GM19193 (cell line): Measurements from ENCODE around the gene CCDC122.

Experiments used
- POLR2A ChIP-seq: IDR thresholded peaks from 4 replicates; pipeline ENCODE4 v1.6.1; 2011; ENCODE audit not compliant: insufficient read depth, insufficient read length; ENCODE audit errors: extremely low read depth

The CCDC122 gene

GRCh38 chr13:43787518-43787891, 92.0 kb downstream of the CCDC122 start:
- TF ChIP-seq POLR2A, result no peak

GRCh38 chr13:43786766-43787517, 92.6 kb downstream of the CCDC122 start, which contains the start of gene ENOX1:
Gene ENOX1 (minus strand): TSS chr13:43786972.
- TF ChIP-seq POLR2A, result no peak

DNA sequence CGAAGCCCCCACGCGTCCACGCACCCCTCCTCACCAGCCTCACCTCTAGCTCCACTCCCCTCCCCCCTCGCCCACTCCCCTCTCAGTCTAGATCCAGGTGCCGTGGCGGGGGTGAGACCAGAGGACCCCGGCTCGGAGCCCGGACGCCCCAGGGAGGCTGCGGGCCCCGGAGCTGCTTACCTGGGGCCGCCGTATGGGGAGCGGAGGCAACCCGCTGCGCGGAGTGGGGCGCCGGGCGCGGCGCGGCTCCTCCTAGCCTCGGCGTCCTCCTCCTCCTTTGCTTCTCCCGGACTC, 93.1 kb downstream of the CCDC122 start:
- TF ChIP-seq POLR2A, result no peak
